HEK293 (cell line): ENCODE measurements around the gene OSBP2.

Experiments used
- CTCF ChIA-PET: fragments of 350-600 bp; formaldehyde crosslinking; extraction: SDS; loops from one replicate; lab custom pipeline; 2021; ENCODE audit warnings: antibody characterized with exemption; lab: Yijun Ruan, JAX
- POLR2A ChIA-PET: fragments of 300-600 bp; formaldehyde crosslinking; extraction: SDS; loops from one replicate; lab custom pipeline; 2020; ENCODE audit warnings: antibody characterized with exemption, inconsistent platforms; lab: Yijun Ruan, JAX
- H3K27ac ChIP-seq: fragments of 200-500 bp; sonication (Bioruptor generic); 2 replicates; pipeline ENCODE4 v1.5.1; 2014; ENCODE audit warnings: low read depth, low read length, control low read depth, inconsistent platforms; ENCODE audit errors: extremely low read depth
- H3K36me3 ChIP-seq, 2 experiments: fragments of 200-500 bp in 1 of 2; sonication (Bioruptor generic) in 1 of 2; 1 replicate in 1 of 2; 2 replicates in 1 of 2; pipeline ENCODE4 v1.5.1; 2014 to 2017; ENCODE audit warnings: inconsistent platforms in 2 of 2, low read length in 2 of 2; ENCODE audit not compliant: control insufficient read depth in 2 of 2, insufficient read depth in 1 of 2
- H3K4me1 ChIP-seq: fragments of 200-500 bp; sonication (Bioruptor generic); 2 replicates; pipeline ENCODE4 v1.5.1; 2014; ENCODE audit warnings: mild to moderate bottlenecking, low read length, inconsistent platforms; ENCODE audit not compliant: control insufficient read depth, insufficient read depth
- H3K4me3 ChIP-seq: 2 replicates; pipeline ENCODE4 v1.5.1; 2011; ENCODE audit warnings: low read depth, mild to moderate bottlenecking, control low read depth, low read length, moderate library complexity
- H3K9me3 ChIP-seq: fragments of 200-500 bp; sonication (Bioruptor generic); 2 replicates; pipeline ENCODE4 v1.5.1; 2014; ENCODE audit warnings: low read depth, low read length, inconsistent platforms; ENCODE audit not compliant: control insufficient read depth, insufficient read depth
- EGR2 ChIP-seq: fragments of 450-650 bp; formaldehyde crosslinking; IDR thresholded peaks from 2 replicates; pipeline ENCODE4 v1.5.1; 2016; ENCODE audit warnings: low read depth, missing biosample characterization, missing genetic modification characterization
- GFI1B ChIP-seq: fragments of 450-650 bp; formaldehyde crosslinking; IDR thresholded peaks from 2 replicates; pipeline ENCODE4 v1.5.1; 2016; ENCODE audit warnings: missing biosample characterization, missing genetic modification characterization
- KLF16 ChIP-seq: fragments of 450-650 bp; formaldehyde crosslinking; IDR thresholded peaks from 2 replicates; pipeline ENCODE4 v1.5.1; 2017; ENCODE audit warnings: missing biosample characterization, missing genetic modification characterization
- KLF8 ChIP-seq: fragments of 450-650 bp; formaldehyde crosslinking; IDR thresholded peaks from 2 replicates; pipeline ENCODE4 v1.5.1; 2016; ENCODE audit warnings: missing biosample characterization, missing genetic modification characterization
- PBX3 ChIP-seq: sonication (generic); formaldehyde crosslinking; IDR thresholded peaks from 2 replicates; pipeline ENCODE4 v1.8.1; 2022; ENCODE audit warnings: mild to moderate bottlenecking, moderate library complexity, missing genetic modification reagents
- SCRT2 ChIP-seq: fragments of 450-650 bp; formaldehyde crosslinking; IDR thresholded peaks from 2 replicates; pipeline ENCODE4 v1.5.1; 2016; ENCODE audit warnings: missing biosample characterization, missing genetic modification characterization
- YY2 ChIP-seq: fragments of 450-650 bp; formaldehyde crosslinking; IDR thresholded peaks from 2 replicates; pipeline ENCODE4 v1.5.1; 2016; ENCODE audit warnings: missing biosample characterization, missing genetic modification characterization
- ZBTB49 ChIP-seq: fragments of 450-650 bp; formaldehyde crosslinking; IDR thresholded peaks from 2 replicates; pipeline ENCODE4 v1.5.1; 2016; ENCODE audit warnings: missing biosample characterization, missing genetic modification characterization, low read depth
- ZFP37 ChIP-seq: fragments of 450-650 bp; formaldehyde crosslinking; IDR thresholded peaks from 2 replicates; pipeline ENCODE4 v1.5.1; 2016; ENCODE audit warnings: missing biosample characterization, missing genetic modification characterization
- ZNF146 ChIP-seq: fragments of 450-650 bp; formaldehyde crosslinking; IDR thresholded peaks from 2 replicates; pipeline ENCODE4 v1.5.1; 2016; ENCODE audit warnings: missing biosample characterization, missing genetic modification characterization
- ZNF155 ChIP-seq: fragments of 450-650 bp; formaldehyde crosslinking; IDR thresholded peaks from 2 replicates; pipeline ENCODE4 v1.5.1; 2016; ENCODE audit warnings: missing biosample characterization, missing genetic modification characterization
- ZNF174 ChIP-seq: fragments of 450-650 bp; formaldehyde crosslinking; IDR thresholded peaks from 2 replicates; pipeline ENCODE4 v1.5.0; 2017; ENCODE audit warnings: missing biosample characterization, mild to moderate bottlenecking, missing genetic modification characterization
- ZNF184 ChIP-seq: fragments of 450-650 bp; IDR thresholded peaks from 2 replicates; pipeline ENCODE4 v1.5.1; 2018; ENCODE audit warnings: missing biosample characterization, mild to moderate bottlenecking, missing genetic modification characterization
- ZNF2 ChIP-seq: fragments of 450-650 bp; formaldehyde crosslinking; IDR thresholded peaks from 2 replicates; pipeline ENCODE4 v1.5.1; 2016; ENCODE audit warnings: missing biosample characterization, missing genetic modification characterization
- ZNF280C ChIP-seq: fragments of 450-650 bp; formaldehyde crosslinking; IDR thresholded peaks from 2 replicates; pipeline ENCODE4 v1.5.1; 2016; ENCODE audit warnings: missing biosample characterization, missing genetic modification characterization
- ZNF280D ChIP-seq: fragments of 450-650 bp; formaldehyde crosslinking; IDR thresholded peaks from 2 replicates; pipeline ENCODE4 v1.5.1; 2016; ENCODE audit warnings: missing biosample characterization, missing genetic modification characterization
- ZNF324 ChIP-seq: fragments of 450-650 bp; formaldehyde crosslinking; IDR thresholded peaks from 2 replicates; pipeline ENCODE4 v1.5.1; 2016; ENCODE audit warnings: missing biosample characterization, missing genetic modification characterization
- ZNF335 ChIP-seq: fragments of 450-650 bp; formaldehyde crosslinking; conservative IDR thresholded peaks from 2 replicates; pipeline ENCODE4 v1.5.1; 2016; ENCODE audit warnings: missing biosample characterization, missing genetic modification characterization
- ZNF341 ChIP-seq: fragments of 450-650 bp; formaldehyde crosslinking; IDR thresholded peaks from 2 replicates; pipeline ENCODE4; 2016; ENCODE audit warnings: low read depth, missing biosample characterization, missing genetic modification characterization
- ZNF354C ChIP-seq: fragments of 450-650 bp; formaldehyde crosslinking; IDR thresholded peaks from 2 replicates; pipeline ENCODE4 v1.5.1; 2016; ENCODE audit warnings: missing biosample characterization, missing genetic modification characterization, low read depth, borderline replicate concordance
- ZNF404 ChIP-seq: fragments of 450-650 bp; formaldehyde crosslinking; IDR thresholded peaks from 2 replicates; pipeline ENCODE4 v1.5.1; 2017; ENCODE audit warnings: missing biosample characterization, missing genetic modification characterization
- ZNF600 ChIP-seq: fragments of 450-650 bp; formaldehyde crosslinking; IDR thresholded peaks from 2 replicates; pipeline ENCODE4 v1.5.1; 2016; ENCODE audit warnings: missing biosample characterization, missing genetic modification characterization
- ZNF621 ChIP-seq: fragments of 450-650 bp; formaldehyde crosslinking; IDR thresholded peaks from 2 replicates; pipeline ENCODE4 v1.5.1; 2017; ENCODE audit warnings: missing biosample characterization, missing genetic modification characterization
- ZNF701 ChIP-seq: fragments of 450-650 bp; formaldehyde crosslinking; IDR thresholded peaks from 2 replicates; pipeline ENCODE4 v1.5.1; 2016; ENCODE audit warnings: missing biosample characterization, missing genetic modification characterization
- ZSCAN16 ChIP-seq: fragments of 450-650 bp; formaldehyde crosslinking; IDR thresholded peaks from 2 replicates; pipeline ENCODE4 v1.5.1; 2016; ENCODE audit warnings: missing biosample characterization, missing genetic modification characterization
- ZSCAN18 ChIP-seq: fragments of 450-650 bp; formaldehyde crosslinking; IDR thresholded peaks from 2 replicates; pipeline ENCODE4 v1.5.1; 2016; ENCODE audit warnings: missing biosample characterization, missing genetic modification characterization
- ZSCAN23 ChIP-seq: fragments of 450-650 bp; formaldehyde crosslinking; IDR thresholded peaks from 2 replicates; pipeline ENCODE4 v1.5.1; 2016; ENCODE audit warnings: missing biosample characterization, missing genetic modification characterization

OSBP2 gene

GRCh38 chr22:30882974-30883533 is 188.4 kb downstream of the OSBP2 start:
- Histone ChIP-seq H3K4me1 (peaks cover 6% of the 10 kb centered on the region), H3K9me3 (no peaks in the 10 kb centered on the region), H3K27ac (no peak overlapping the region), H3K36me3 (no peaks in the 10 kb centered on the region), H3K4me3 (no peak overlapping the region)
- POLR2A ChIA-PET: no interaction called here
- CTCF ChIA-PET: no interaction called here
- TF ChIP-seq ZNF280D (tag by site-specific recombination): no peak
- TF ChIP-seq KLF8 (tag by site-specific recombination): no peak
- TF ChIP-seq PBX3: no peak
- TF ChIP-seq EGR2 (tag by site-specific recombination): no peak
- no peak for TF ChIP-seq KLF16 (tag by site-specific recombination)
- TF ChIP-seq ZNF146 (tag by site-specific recombination): no peak
- TF ChIP-seq ZNF354C (tag by site-specific recombination): no peak
- no peak for TF ChIP-seq ZFP37 (tag by site-specific recombination)
- no peak for TF ChIP-seq ZNF184 (tag by site-specific recombination)
- TF ChIP-seq ZSCAN23 (tag by site-specific recombination): no peak
- no peak for TF ChIP-seq ZBTB49 (tag by site-specific recombination)
- no peak for TF ChIP-seq GFI1B
- no peak for TF ChIP-seq ZNF600 (tag by site-specific recombination)
- no peak for TF ChIP-seq ZNF324 (tag by site-specific recombination)
- no peak for TF ChIP-seq ZNF341 (tag by site-specific recombination)
- no peak for TF ChIP-seq ZSCAN16
- TF ChIP-seq, all 188 proteins: peak for 0

- POLR2A ChIA-PET: no interaction called here
- Histone ChIP-seq H3K4me3 (no peak overlapping the region), H3K27ac (no peak overlapping the region), H3K4me1 (peaks cover 6% of the 10 kb centered on the region), H3K36me3 (peaks cover 0 to 2% of the 10 kb centered on the region in 2 experiments; a peak in 1 of 3 replicates), H3K9me3 (no peaks in the 10 kb centered on the region)
- CTCF ChIA-PET: no interaction called here
- no peak for TF ChIP-seq ZNF2 (tag by site-specific recombination)
- no peak for TF ChIP-seq ZNF701 (tag by site-specific recombination)
- no peak for TF ChIP-seq ZSCAN18 (tag by site-specific recombination)
- no peak for TF ChIP-seq ZNF335
- no peak for TF ChIP-seq ZNF174 (tag by site-specific recombination)
- no peak for TF ChIP-seq ZNF404 (tag by site-specific recombination)
- no peak for TF ChIP-seq ZNF280C (tag by site-specific recombination)
- no peak for TF ChIP-seq YY2
- no peak for TF ChIP-seq ZNF621
- TF ChIP-seq SCRT2 (tag by site-specific recombination): no peak
- no peak for TF ChIP-seq ZNF155
Measured at GRCh38 chr22:30883586-30884145, 189.0 kb downstream of the OSBP2 start.
